ENCODE data around the gene TGFBRAP1.
"Not testable (repeated sequence)": the region's sequence is repeated elsewhere in the genome, so short reads cannot be mapped to it uniquely, and the experiment has no call there.

Gene TGFBRAP1

DNA sequence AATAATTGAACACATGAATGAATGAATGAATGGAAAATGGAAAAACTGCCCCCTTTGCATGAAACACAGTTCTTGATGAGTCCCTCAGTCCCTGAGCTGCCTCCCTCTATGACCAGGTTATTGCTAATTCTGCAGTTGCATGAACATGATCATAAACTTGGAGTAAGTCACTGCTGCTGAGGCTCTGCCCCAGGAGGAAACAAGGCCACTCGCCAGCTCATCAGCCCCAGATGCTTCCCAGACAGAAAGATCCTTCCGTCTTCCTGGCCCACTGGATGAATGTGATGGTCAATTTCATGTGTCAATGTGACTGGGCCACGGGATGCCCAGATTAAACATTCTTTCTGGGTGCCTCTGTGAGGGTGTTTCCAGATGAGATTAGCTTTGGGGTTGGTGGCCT, 71.6 kb downstream of the TGFBRAP1 start:
- H3K36me3 ChIP-seq (ENCODE audit: control insufficient read depth in 2 of 2, insufficient read depth in 2 of 2, low read length in 2 of 2): peaks cover under 1 to 4% of the 10 kb centered on the region in 2 donors
- no peak overlapping the region for H3K4me3 ChIP-seq (ENCODE audit: low read length in 2 of 2)
- H3K27me3 ChIP-seq (ENCODE audit: control insufficient read depth in 2 of 2, insufficient read depth in 2 of 2, low read length in 2 of 2): no peaks in the 10 kb centered on the region

DNA sequence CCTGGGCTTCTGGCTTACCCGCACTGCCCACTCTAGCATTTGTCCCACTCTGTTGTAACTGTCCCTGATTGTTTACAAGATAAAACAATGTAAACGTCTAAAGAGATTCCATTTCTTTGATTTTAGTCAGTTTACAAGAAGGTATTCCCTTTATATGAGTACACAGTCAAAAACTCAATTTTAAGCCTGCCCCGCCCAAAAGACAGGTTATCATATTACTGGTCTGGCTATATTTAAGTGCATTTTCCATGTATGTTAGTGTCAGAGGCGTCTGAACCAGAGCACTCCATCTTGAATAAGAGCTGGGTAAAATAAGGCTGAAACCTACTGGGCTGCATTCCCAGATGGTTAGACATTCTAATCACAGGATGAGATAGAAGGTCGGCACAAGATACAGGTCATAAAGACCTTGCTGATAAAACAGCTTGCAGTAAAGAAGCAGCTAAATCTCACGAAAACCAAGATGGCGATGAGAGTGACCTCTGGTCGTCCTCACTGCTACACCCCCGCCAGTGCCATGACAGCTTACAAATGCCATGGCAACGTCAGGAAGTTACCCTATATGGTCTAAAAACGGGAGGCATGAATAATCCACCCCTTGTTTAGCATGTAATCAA, 73.0 kb downstream of the TGFBRAP1 start:
- H3K9ac ChIP-seq (ENCODE audit: low read depth in 1 of 2, low read length in 2 of 2): no peak overlapping the region
- H3K9me3 ChIP-seq (ENCODE audit: control insufficient read depth in 2 of 2, low read length in 2 of 2): no peaks in the 10 kb centered on the region
- H3K4me1 ChIP-seq (ENCODE audit: control insufficient read depth in 2 of 2, insufficient read depth in 2 of 2, low read length in 2 of 2): no peaks in the 10 kb centered on the region
- no peaks in the 10 kb centered on the region for H3K36me3 ChIP-seq (ENCODE audit: control insufficient read depth in 2 of 2, insufficient read depth in 2 of 2, low read length in 2 of 2)
- H3K4me3 ChIP-seq (ENCODE audit: low read length in 2 of 2): no peak overlapping the region
- no peak overlapping the region for H3K27ac ChIP-seq (ENCODE audit: low read depth in 2 of 2, low read length in 2 of 2)
- H3K27me3 ChIP-seq (ENCODE audit: control insufficient read depth in 2 of 2, insufficient read depth in 2 of 2, low read length in 2 of 2): no peaks in the 10 kb centered on the region

More for the DNA sequence above, 71.6 kb downstream of the TGFBRAP1 start:
- Histone ChIP-seq H3K27ac (ENCODE audit: low read depth in 2 of 2, low read length in 2 of 2) (no peak overlapping the region), H3K4me1 (ENCODE audit: control insufficient read depth in 2 of 2, insufficient read depth in 2 of 2, low read length in 2 of 2) (no peaks in the 10 kb centered on the region), H3K9me3 (ENCODE audit: control insufficient read depth in 2 of 2, low read length in 2 of 2) (no peaks in the 10 kb centered on the region), H3K9ac (ENCODE audit: low read depth in 1 of 2, low read length in 2 of 2) (no peak overlapping the region)

DNA sequence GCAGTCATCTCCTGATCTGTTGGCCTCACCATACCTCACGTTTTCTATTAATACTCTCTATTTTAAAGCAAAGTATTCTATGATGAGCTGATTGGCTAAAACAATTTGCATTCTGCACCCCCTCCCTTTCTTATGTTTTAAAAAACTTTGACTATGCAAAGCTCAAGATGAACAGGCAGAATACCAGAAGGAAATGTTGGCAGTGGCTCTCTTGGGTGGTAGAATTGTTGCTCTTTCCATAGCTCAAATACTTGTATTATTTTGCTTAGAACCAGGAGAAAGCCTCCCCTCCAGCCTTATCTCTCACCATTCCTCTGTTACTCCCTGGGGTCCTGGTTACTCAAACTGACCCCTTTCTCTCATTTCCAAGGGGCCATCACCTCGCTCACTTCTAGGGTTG, 73.6 kb downstream of the TGFBRAP1 start:
- Histone ChIP-seq H3K4me1 (ENCODE audit: control insufficient read depth in 2 of 2, insufficient read depth in 2 of 2, low read length in 2 of 2) (no peaks in the 10 kb centered on the region), H3K36me3 (ENCODE audit: control insufficient read depth in 2 of 2, insufficient read depth in 2 of 2, low read length in 2 of 2) (no peaks in the 10 kb centered on the region), H3K9ac (ENCODE audit: low read depth in 1 of 2, low read length in 2 of 2) (no peak overlapping the region), H3K27ac (ENCODE audit: low read depth in 2 of 2, low read length in 2 of 2) (no peak overlapping the region), H3K9me3 (ENCODE audit: control insufficient read depth in 2 of 2, low read length in 2 of 2) (no peaks in the 10 kb centered on the region), H3K27me3 (ENCODE audit: control insufficient read depth in 2 of 2, insufficient read depth in 2 of 2, low read length in 2 of 2) (no peaks in the 10 kb centered on the region), H3K4me3 (ENCODE audit: low read length in 2 of 2) (no peak overlapping the region)

DNA sequence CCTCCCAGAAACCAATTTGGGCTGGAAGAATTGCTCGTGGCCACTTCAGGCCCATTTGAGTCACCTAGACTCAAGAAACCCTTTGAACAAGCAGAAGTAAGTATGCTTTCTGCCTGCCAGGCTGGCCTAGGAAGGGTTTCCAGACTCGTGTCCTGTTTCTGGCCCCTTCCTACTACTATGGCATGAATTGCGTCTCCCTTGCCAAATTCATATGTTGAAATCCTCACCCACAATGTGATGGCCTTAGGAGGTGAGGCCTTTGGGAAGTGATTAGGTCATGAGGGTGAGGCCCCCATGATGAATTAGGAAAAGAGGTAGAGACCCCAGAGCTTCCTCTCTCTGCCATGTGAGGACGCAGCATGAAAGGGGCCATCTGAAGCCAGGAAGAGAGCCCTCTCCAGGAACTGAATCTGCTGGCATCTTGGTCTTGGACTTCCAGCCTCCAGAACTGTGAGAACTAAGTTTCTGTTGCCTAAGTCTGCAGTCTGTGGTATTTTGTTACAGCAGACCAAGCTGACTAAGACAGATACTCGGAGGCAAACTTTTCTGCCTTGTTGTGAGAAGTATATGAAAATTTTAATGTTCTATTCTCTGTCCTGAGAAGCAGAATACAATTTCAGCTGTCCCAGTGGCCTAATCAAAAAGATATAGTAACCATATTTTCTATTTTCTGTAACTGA, 74.9 kb downstream of the TGFBRAP1 start:
- H3K9me3 ChIP-seq (ENCODE audit: control insufficient read depth in 2 of 2, low read length in 2 of 2): no peaks in the 10 kb centered on the region
- H3K27me3 ChIP-seq (ENCODE audit: control insufficient read depth in 2 of 2, insufficient read depth in 2 of 2, low read length in 2 of 2): no peaks in the 10 kb centered on the region
- H3K27ac ChIP-seq (ENCODE audit: low read depth in 2 of 2, low read length in 2 of 2): no peak overlapping the region
- H3K4me3 ChIP-seq (ENCODE audit: low read length in 2 of 2): no peak overlapping the region
- H3K9ac ChIP-seq (ENCODE audit: low read depth in 1 of 2, low read length in 2 of 2): no peak overlapping the region
- H3K4me1 ChIP-seq (ENCODE audit: control insufficient read depth in 2 of 2, insufficient read depth in 2 of 2, low read length in 2 of 2): no peaks in the 10 kb centered on the region
- H3K36me3 ChIP-seq (ENCODE audit: control insufficient read depth in 2 of 2, insufficient read depth in 2 of 2, low read length in 2 of 2): no peaks in the 10 kb centered on the region

DNA sequence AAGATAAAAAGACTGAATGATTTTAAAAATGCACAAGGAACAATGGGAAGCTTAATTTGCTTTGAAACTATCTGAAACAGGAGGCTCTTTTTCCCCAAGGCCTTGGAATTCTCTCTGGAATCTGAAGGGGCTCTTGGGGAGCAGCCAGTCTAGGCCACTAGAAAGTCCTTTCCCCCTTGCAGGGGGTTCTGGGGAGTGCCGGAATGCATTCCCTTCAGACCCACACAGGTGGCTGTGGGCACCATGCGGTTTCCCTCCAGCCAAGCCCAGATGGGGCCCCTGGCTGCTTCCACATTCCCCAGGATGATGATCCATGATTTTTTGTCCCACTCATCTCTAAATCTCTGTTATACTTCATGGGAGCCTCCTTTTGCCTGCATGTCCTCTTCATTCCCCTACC, 77.3 kb downstream of the TGFBRAP1 start:
- H3K27ac ChIP-seq (ENCODE audit: low read depth in 2 of 2, low read length in 2 of 2): no peak overlapping the region
- H3K4me1 ChIP-seq (ENCODE audit: control insufficient read depth in 2 of 2, insufficient read depth in 2 of 2, low read length in 2 of 2): no peaks in the 10 kb centered on the region
- no peak overlapping the region for H3K4me3 ChIP-seq (ENCODE audit: low read length in 2 of 2)
- H3K9me3 ChIP-seq (ENCODE audit: control insufficient read depth in 2 of 2, low read length in 2 of 2): no peaks in the 10 kb centered on the region
- H3K36me3 ChIP-seq (ENCODE audit: control insufficient read depth in 2 of 2, insufficient read depth in 2 of 2, low read length in 2 of 2): no peaks in the 10 kb centered on the region
- H3K27me3 ChIP-seq (ENCODE audit: control insufficient read depth in 2 of 2, insufficient read depth in 2 of 2, low read length in 2 of 2): no peaks in the 10 kb centered on the region
- H3K9ac ChIP-seq (ENCODE audit: low read depth in 1 of 2, low read length in 2 of 2): no peak overlapping the region

DNA sequence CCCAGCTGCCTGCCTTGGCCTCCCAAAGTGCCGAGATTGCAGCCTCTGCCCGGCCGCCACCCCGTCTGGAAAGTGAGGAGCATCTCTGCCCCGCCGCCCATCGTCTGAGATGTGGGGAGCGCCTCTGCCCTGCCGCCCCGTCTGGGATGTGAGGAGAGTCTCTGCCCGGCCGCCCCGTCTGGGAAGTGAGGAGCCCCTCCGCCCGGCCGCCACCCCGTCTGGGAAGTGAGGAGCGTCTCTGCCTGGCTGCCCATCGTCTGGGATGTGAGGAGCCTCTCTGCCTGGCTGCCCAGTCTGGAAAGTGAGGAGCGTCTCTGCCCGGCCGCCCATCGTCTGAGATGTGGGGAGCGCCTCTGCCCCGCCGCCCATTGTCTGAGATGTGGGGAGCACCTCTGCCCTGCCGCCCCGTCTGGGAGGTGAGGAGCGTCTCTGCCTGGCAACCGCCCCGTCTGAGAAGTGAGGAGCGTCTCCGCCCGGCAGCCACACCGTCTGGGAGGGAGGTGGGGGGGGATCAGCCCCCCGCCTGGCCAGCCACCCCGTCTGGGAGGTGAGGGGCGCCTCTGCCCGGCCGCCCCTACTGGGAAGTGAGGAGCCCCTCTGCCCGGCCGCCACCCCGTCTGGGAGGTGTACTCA, 78.4 kb downstream of the TGFBRAP1 start:
- H3K27me3 ChIP-seq (ENCODE audit: control insufficient read depth in 2 of 2, insufficient read depth in 2 of 2, low read length in 2 of 2); H3K36me3 ChIP-seq (ENCODE audit: control insufficient read depth in 2 of 2, insufficient read depth in 2 of 2, low read length in 2 of 2); H3K9ac ChIP-seq (ENCODE audit: low read depth in 1 of 2, low read length in 2 of 2); H3K4me3 ChIP-seq (ENCODE audit: low read length in 2 of 2); H3K27ac ChIP-seq (ENCODE audit: low read depth in 2 of 2, low read length in 2 of 2); H3K9me3 ChIP-seq (ENCODE audit: control insufficient read depth in 2 of 2, low read length in 2 of 2); H3K4me1 ChIP-seq (ENCODE audit: control insufficient read depth in 2 of 2, insufficient read depth in 2 of 2, low read length in 2 of 2): not testable (repeated sequence)

DNA sequence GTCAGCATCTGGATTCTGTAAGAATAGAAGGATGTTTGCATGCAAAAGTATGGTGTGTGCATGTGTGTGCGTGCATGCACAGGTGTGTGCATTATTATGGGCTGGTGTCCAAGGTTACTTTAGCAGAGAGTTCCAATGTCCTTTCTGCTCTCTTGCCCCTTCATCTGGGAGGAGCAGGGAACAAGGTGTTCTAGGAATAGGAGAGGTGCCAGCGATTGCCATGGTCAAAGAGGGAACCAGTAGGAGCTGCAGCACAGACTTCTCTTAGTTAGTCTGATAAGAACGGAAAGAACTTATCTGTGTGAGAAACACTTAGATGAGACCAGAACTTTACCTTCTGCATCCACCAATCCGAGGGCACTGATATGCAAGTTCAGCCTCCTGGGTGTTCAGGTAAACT, 79.6 kb downstream of the TGFBRAP1 start:
- no peak overlapping the region for H3K9ac ChIP-seq (ENCODE audit: low read depth in 1 of 2, low read length in 2 of 2)
- no peak overlapping the region for H3K4me3 ChIP-seq (ENCODE audit: low read length in 2 of 2)
- no peaks in the 10 kb centered on the region for H3K9me3 ChIP-seq (ENCODE audit: control insufficient read depth in 2 of 2, low read length in 2 of 2)
- no peak overlapping the region for H3K27ac ChIP-seq (ENCODE audit: low read depth in 2 of 2, low read length in 2 of 2)
- no peaks in the 10 kb centered on the region for H3K36me3 ChIP-seq (ENCODE audit: control insufficient read depth in 2 of 2, insufficient read depth in 2 of 2, low read length in 2 of 2)
- H3K27me3 ChIP-seq (ENCODE audit: control insufficient read depth in 2 of 2, insufficient read depth in 2 of 2, low read length in 2 of 2): no peaks in the 10 kb centered on the region
- no peaks in the 10 kb centered on the region for H3K4me1 ChIP-seq (ENCODE audit: control insufficient read depth in 2 of 2, insufficient read depth in 2 of 2, low read length in 2 of 2)

DNA sequence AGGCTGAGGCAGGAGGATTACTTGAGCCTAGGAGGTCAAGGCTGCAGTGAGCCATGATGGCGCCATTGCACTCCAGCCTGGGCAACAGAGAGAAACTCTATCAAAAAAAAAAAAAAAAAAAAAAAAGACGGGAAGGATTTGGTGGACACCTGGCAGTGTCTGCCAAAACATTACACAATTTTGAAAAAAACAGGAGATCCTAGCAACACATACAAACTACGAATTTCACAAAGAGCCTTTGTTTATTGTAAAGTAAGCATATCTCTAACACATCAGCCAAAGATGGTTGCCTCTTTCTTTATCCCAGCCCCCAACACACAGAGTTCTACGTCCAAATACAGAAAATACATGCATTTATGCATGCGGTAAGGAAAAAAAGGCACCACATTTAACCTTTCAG, 80.4 kb downstream of the TGFBRAP1 start:
- no peak overlapping the region for H3K27ac ChIP-seq (ENCODE audit: low read depth in 2 of 2, low read length in 2 of 2)
- no peaks in the 10 kb centered on the region for H3K9me3 ChIP-seq (ENCODE audit: control insufficient read depth in 2 of 2, low read length in 2 of 2)
- H3K4me1 ChIP-seq (ENCODE audit: control insufficient read depth in 2 of 2, insufficient read depth in 2 of 2, low read length in 2 of 2): no peaks in the 10 kb centered on the region
- H3K4me3 ChIP-seq (ENCODE audit: low read length in 2 of 2): no peak overlapping the region
- H3K27me3 ChIP-seq (ENCODE audit: control insufficient read depth in 2 of 2, insufficient read depth in 2 of 2, low read length in 2 of 2): no peaks in the 10 kb centered on the region
- no peaks in the 10 kb centered on the region for H3K36me3 ChIP-seq (ENCODE audit: control insufficient read depth in 2 of 2, insufficient read depth in 2 of 2, low read length in 2 of 2)
- no peak overlapping the region for H3K9ac ChIP-seq (ENCODE audit: low read depth in 1 of 2, low read length in 2 of 2)

DNA sequence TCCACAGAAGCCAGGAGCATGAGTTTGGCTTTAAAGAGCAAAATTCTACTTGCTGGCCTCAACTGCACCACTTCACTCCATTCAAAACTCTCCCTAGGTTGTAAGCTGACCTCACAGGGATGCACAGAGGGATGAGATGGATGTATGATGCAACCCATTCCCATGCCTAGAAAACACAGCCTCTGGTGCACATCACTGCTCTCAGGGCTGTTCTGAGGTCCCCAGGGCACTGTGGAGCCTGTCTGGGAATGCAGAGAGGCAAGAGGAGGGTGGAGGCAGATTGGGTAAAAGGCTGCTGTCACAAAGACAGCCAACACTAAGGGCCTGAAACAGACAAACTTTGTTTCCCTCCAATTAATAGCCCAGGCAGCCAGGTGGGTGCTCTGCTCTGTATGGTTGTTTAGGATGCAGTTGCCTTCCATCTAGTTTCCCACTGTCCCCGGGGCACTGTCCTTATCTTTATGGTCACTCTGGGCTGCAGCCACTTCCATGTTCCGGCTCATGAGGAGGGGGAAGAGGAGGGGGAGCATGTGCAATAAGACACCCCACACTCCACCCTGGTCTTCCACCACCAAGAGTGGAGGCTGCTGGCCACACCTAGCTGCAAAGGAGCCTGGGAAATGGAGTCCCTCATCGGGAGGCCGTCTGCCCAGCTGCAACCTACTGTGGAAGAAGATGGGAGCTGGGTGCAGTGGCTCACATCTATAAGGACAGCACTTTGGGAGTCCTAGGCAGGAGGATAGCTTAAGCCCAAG, 81.0 kb downstream of the TGFBRAP1 start:
- Histone ChIP-seq H3K4me1 (ENCODE audit: control insufficient read depth in 2 of 2, insufficient read depth in 2 of 2, low read length in 2 of 2) (no peaks in the 10 kb centered on the region), H3K27me3 (ENCODE audit: control insufficient read depth in 2 of 2, insufficient read depth in 2 of 2, low read length in 2 of 2) (no peaks in the 10 kb centered on the region), H3K9me3 (ENCODE audit: control insufficient read depth in 2 of 2, low read length in 2 of 2) (no peaks in the 10 kb centered on the region)

DNA sequence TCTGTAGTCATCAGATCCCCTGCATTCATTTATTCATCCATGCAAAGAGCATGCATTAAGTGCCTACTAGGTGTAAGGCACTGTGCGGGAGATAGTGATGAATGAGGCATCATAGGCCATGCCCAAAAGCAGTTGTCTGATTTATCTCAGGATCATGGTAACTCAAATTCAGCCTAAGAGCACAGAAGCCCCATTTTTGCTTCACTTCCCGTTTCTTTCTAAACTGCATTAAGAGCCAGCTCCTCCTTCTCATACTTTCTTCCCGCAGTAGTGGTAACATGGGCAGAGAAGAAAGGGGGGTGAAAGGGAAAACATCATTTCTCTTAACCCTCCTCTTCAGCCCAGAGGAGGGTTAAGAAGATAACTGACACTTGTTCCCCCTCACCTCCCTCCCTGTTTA, 85.1 kb downstream of the TGFBRAP1 start:
- Histone ChIP-seq H3K9me3 (ENCODE audit: control insufficient read depth in 2 of 2, low read length in 2 of 2) (no peaks in the 10 kb centered on the region), H3K36me3 (ENCODE audit: control insufficient read depth in 2 of 2, insufficient read depth in 2 of 2, low read length in 2 of 2) (no peaks in the 10 kb centered on the region), H3K4me1 (ENCODE audit: control insufficient read depth in 2 of 2, insufficient read depth in 2 of 2, low read length in 2 of 2) (no peaks in the 10 kb centered on the region), H3K4me3 (ENCODE audit: low read length in 2 of 2) (no peak overlapping the region), H3K9ac (ENCODE audit: low read depth in 1 of 2, low read length in 2 of 2) (no peak overlapping the region), H3K27ac (ENCODE audit: low read depth in 2 of 2, low read length in 2 of 2) (no peak overlapping the region), H3K27me3 (ENCODE audit: control insufficient read depth in 2 of 2, insufficient read depth in 2 of 2, low read length in 2 of 2) (no peaks in the 10 kb centered on the region)

More for the DNA sequence above, 81.0 kb downstream of the TGFBRAP1 start:
- H3K36me3 ChIP-seq (ENCODE audit: control insufficient read depth in 2 of 2, insufficient read depth in 2 of 2, low read length in 2 of 2): no peaks in the 10 kb centered on the region
- H3K27ac ChIP-seq (ENCODE audit: low read depth in 2 of 2, low read length in 2 of 2): no peak overlapping the region
- H3K4me3 ChIP-seq (ENCODE audit: low read length in 2 of 2): no peak overlapping the region
- H3K9ac ChIP-seq (ENCODE audit: low read depth in 1 of 2, low read length in 2 of 2): no peak overlapping the region
